H9 (cell line): ENCODE results near the gene GFI1B. TPM values are rescaled to one million over a fixed set of nuclear protein-coding genes. Genes with fewer than 3 reads are reported as not detected.
A peak's percentile ranks its signal among the peaks of the same experiment; 100 is the strongest.

Experiments used
- DNase-seq: peaks from one replicate; pipeline ENCODE4 v3.0.0-alpha.2; 2017
- H2AFZ ChIP-seq: one replicate; pipeline ENCODE4 v1.6.1; 2013; ENCODE audit warnings: mild to moderate bottlenecking, low read length, control low read depth, moderate library complexity
- H2AK5ac ChIP-seq: 2 replicates; pipeline ENCODE4 v1.6.1; 2013; ENCODE audit warnings: low read length, control low read depth, mixed read lengths; ENCODE audit not compliant: insufficient read length
- H2BK120ac ChIP-seq: one replicate; pipeline ENCODE4 v1.6.1; 2013; ENCODE audit warnings: low read depth, mild to moderate bottlenecking, low read length, control low read depth, inconsistent platforms; ENCODE audit not compliant: poor library complexity, severe bottlenecking
- H2BK12ac ChIP-seq: 2 replicates; pipeline ENCODE4 v1.6.1; 2013; ENCODE audit warnings: low read length, control low read depth, mixed read lengths, low read depth; ENCODE audit not compliant: insufficient read length
- H2BK15ac ChIP-seq: 2 replicates; pipeline ENCODE4 v1.6.1; 2013; ENCODE audit warnings: low read depth, low read length, control low read depth
- H2BK20ac ChIP-seq: one replicate; pipeline ENCODE4 v1.6.1; 2013; ENCODE audit warnings: low read depth, mild to moderate bottlenecking, low read length, control low read depth, inconsistent platforms; ENCODE audit not compliant: poor library complexity, severe bottlenecking
- H2BK5ac ChIP-seq: 2 replicates; pipeline ENCODE4 v1.6.1; 2013; ENCODE audit warnings: low read length, control low read depth, mixed read lengths; ENCODE audit not compliant: insufficient read length
- H3K14ac ChIP-seq: 2 replicates; pipeline ENCODE4 v1.6.1; 2013; ENCODE audit warnings: low read length, control low read depth; ENCODE audit not compliant: insufficient read depth
- H3K18ac ChIP-seq: 2 replicates; pipeline ENCODE4 v1.6.1; 2013; ENCODE audit warnings: low read depth, mild to moderate bottlenecking, mixed read lengths, low read length, control low read depth; ENCODE audit not compliant: insufficient read length
- H3K23ac ChIP-seq: 2 replicates; pipeline ENCODE4 v1.6.1; 2013; ENCODE audit warnings: low read length, control low read depth, mixed read lengths, low read depth; ENCODE audit not compliant: insufficient read length
- H3K23me2 ChIP-seq: 2 replicates; pipeline ENCODE4 v1.6.1; 2013; ENCODE audit warnings: low read depth, mild to moderate bottlenecking, mixed read lengths, low read length, control low read depth; ENCODE audit not compliant: insufficient read length, poor library complexity, severe bottlenecking
- H3K27ac ChIP-seq: 2 replicates; pipeline ENCODE4 v1.5.1; 2013; ENCODE audit warnings: low read length, control low read depth, mixed read lengths, low read depth; ENCODE audit not compliant: insufficient read length
- H3K27me3 ChIP-seq: 2 replicates; pipeline ENCODE4 v1.6.1; 2013; ENCODE audit warnings: low read length, control low read depth, inconsistent platforms; ENCODE audit not compliant: insufficient read depth
- H3K4ac ChIP-seq: 2 replicates; pipeline ENCODE4 v1.6.1; 2013; ENCODE audit warnings: low read depth, mild to moderate bottlenecking, control low read depth, inconsistent platforms, low read length, moderate library complexity
- H3K4me1 ChIP-seq: 2 replicates; pipeline ENCODE4 v1.6.1; 2013; ENCODE audit warnings: low read length, control low read depth, inconsistent platforms; ENCODE audit not compliant: insufficient read depth
- H3K4me2 ChIP-seq: 2 replicates; pipeline ENCODE4 v1.6.1; 2013; ENCODE audit warnings: low read length, control low read depth, mixed read lengths; ENCODE audit not compliant: insufficient read length, insufficient read depth
- H3K56ac ChIP-seq: 2 replicates; pipeline ENCODE4 v1.6.1; 2013; ENCODE audit warnings: low read depth, mild to moderate bottlenecking, mixed read lengths, low read length, control low read depth; ENCODE audit not compliant: insufficient read length
- H3K79me1 ChIP-seq: 2 replicates; pipeline ENCODE4 v1.6.1; 2013; ENCODE audit warnings: low read depth, mild to moderate bottlenecking, moderate library complexity, low read length, control low read depth, inconsistent platforms; ENCODE audit not compliant: insufficient read depth, poor library complexity, severe bottlenecking
- H3K79me2 ChIP-seq: 2 replicates; pipeline ENCODE4 v1.6.1; 2013; ENCODE audit warnings: low read length, control low read depth, inconsistent platforms; ENCODE audit not compliant: insufficient read depth
- H3K9ac ChIP-seq: 2 replicates; pipeline ENCODE4 v1.6.1; 2013; ENCODE audit warnings: low read length, control low read depth, mixed read lengths; ENCODE audit not compliant: insufficient read length; ENCODE audit errors: extremely low read depth
- H3K9me3 ChIP-seq: one replicate; pipeline ENCODE4 v1.6.1; 2013; ENCODE audit warnings: low read depth, low read length, inconsistent platforms; ENCODE audit not compliant: control insufficient read depth
- H3T11ph ChIP-seq: one replicate; pipeline ENCODE4 v1.6.1; 2013; ENCODE audit warnings: mild to moderate bottlenecking, low read length, control low read depth, inconsistent platforms
- H4K20me1 ChIP-seq: one replicate; pipeline ENCODE4 v1.6.1; 2013; ENCODE audit not compliant: control insufficient read depth, insufficient read length, insufficient read depth
- H4K5ac ChIP-seq: 2 replicates; pipeline ENCODE4 v1.6.1; 2013; ENCODE audit warnings: low read depth, mild to moderate bottlenecking, mixed read lengths, low read length, control low read depth; ENCODE audit not compliant: insufficient read length
- H4K8ac ChIP-seq: replicated peaks from 2 replicates; pipeline ENCODE4 v1.6.1; 2013; ENCODE audit warnings: low read length, control low read depth, mixed read lengths, low read depth; ENCODE audit not compliant: insufficient read length
- H4K91ac ChIP-seq: 2 replicates; pipeline ENCODE4 v1.6.1; 2013; ENCODE audit warnings: low read depth, mild to moderate bottlenecking, moderate library complexity, mixed read lengths, low read length, control low read depth; ENCODE audit not compliant: insufficient read length
- H3K27ac Mint-ChIP-seq, 3 experiments: 2 replicates in 2 of 3; 3 replicates in 1 of 3; pipeline ENCODE4 v1.8.0; 2020 to 2021; ENCODE audit warnings: mixed read lengths in 3 of 3, mild to moderate bottlenecking in 1 of 3, moderate library complexity in 1 of 3
- H3K27me3 Mint-ChIP-seq: 2 replicates; pipeline ENCODE4 v1.8.0; 2021; ENCODE audit warnings: low read depth, mild to moderate bottlenecking, moderate library complexity, mixed read lengths
- H3K36me3 Mint-ChIP-seq, 3 experiments: 2 replicates in 2 of 3; 3 replicates in 1 of 3; pipeline ENCODE4 v1.8.0; 2020 to 2021; ENCODE audit warnings: low read depth in 3 of 3, mixed read lengths in 3 of 3; ENCODE audit not compliant: insufficient read depth in 1 of 3
- H3K4me1 Mint-ChIP-seq, 2 experiments: 2 replicates each; pipeline ENCODE4 v1.8.0; 2020; ENCODE audit warnings: mixed read lengths in 2 of 2
- H3K4me3 Mint-ChIP-seq, 2 experiments: 2 replicates in 1 of 2; 3 replicates in 1 of 2; pipeline ENCODE4 v1.8.0; 2020 to 2021; ENCODE audit warnings: mild to moderate bottlenecking in 2 of 2, mixed read lengths in 2 of 2, moderate library complexity in 1 of 2
- H3K9me3 Mint-ChIP-seq, 2 experiments: 2 replicates in 1 of 2; 3 replicates in 1 of 2; pipeline ENCODE4 v1.8.0; 2020; ENCODE audit warnings: mild to moderate bottlenecking in 2 of 2, mixed read lengths in 2 of 2, moderate library complexity in 1 of 2
- CTCF ChIP-seq: fragments of 200-600 bp; sonication (generic); conservative IDR thresholded peaks from 3 replicates; pipeline ENCODE4 v1.8.0; 2021; ENCODE audit warnings: antibody characterized with exemption, mild to moderate bottlenecking
- WGBS: extraction: QIAGEN DNeasy Blood & Tissue Kit; methylation state at CpG from one replicate; pipeline ENCODE4 v1.1.7; 2013; ENCODE audit warnings: missing lambda C conversion rate, low lambda C conversion rate, mixed read lengths; ENCODE audit not compliant: insufficient read length; ENCODE audit errors: extremely low coverage; 5-methylcytosine and 5-hydroxymethylcytosine counted together
- total RNA-seq: library from RNA; stranded (reverse); gene quantifications from 2 replicates; pipeline ENCODE4 v1.2.1, GENCODE V29; 2021

The GFI1B gene
- total RNA-seq, 1 experiment from 2014 or later: not detected

DNA sequence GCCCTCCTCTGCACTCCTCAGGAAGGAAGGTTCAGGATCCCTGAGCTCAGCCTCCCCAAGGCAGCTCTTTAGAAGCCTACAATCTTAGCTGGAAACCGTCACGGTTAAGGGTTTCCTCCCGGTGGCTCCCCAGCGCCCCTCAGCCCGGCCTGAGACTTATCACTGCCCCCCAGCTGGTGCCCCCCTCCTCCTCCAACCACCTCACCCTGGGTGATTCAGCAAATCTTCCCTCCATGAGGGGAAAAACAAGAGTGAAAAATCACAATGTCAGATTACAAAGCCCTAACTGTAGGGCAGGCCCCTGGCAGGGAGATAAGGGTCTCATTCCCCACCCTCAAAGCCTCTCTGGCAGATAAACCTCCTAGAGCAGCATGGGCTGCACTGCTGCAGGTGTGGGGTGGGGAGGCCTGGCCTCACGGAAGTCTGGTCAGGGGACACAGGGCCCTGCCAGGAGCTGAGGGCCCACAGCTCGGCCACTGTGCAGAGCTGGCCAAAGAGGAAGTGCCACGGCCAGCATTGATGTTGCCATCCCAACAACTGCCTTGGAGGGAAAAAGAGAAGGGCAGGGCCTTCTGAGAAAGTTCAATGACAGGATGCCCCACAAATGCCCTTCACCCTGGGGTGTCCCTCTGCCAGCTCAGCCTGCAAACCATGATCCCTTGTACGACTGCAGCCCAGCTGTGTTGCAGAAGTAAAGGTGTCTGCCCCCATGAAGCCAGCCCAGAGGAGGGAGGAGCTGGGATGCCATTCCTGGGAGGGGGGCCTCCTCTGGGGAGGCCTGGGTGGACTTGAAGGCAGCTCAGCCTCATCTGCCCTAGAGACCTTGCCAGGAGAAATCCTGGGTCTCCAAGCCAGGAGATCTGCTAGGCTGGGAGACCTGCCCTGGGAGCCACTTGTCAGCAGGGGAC, 25.9 kb downstream of the GFI1B start:
- Mint-ChIP-seq H3K36me3 (no peaks in the 10 kb centered on the region; a peak in 1 of 7 replicates), H3K4me1 (peaks cover 36 to 45% of the 10 kb centered on the region in 2 experiments), H3K27ac (peak overlapping the region in 1 of 3 experiments; percentile 59; a peak in 1 of 7 replicates), H3K27me3 (peaks cover 100% of the 10 kb centered on the region), H3K4me3 (peak overlapping the region in 1 of 2 experiments; percentile 48; a peak in 2 of 5 replicates), H3K9me3 (peaks cover 4% of the 10 kb centered on the region in 2 experiments; a peak in 4 of 5 replicates)
- no peak for DNase-seq
- Histone ChIP-seq H3K14ac (no peak overlapping the region), H2BK120ac (no peak overlapping the region), H3K56ac (no peak overlapping the region), H3K23ac (no peak overlapping the region), H2BK12ac (no peak overlapping the region), H2AFZ (no peak overlapping the region), H3K4me1 (peaks cover 3% of the 10 kb centered on the region; the same call in 1 of the 2 replicates), H3K79me1 (no peaks in the 10 kb centered on the region), H3K79me2 (no peaks in the 10 kb centered on the region), H2BK5ac (no peak overlapping the region), H2BK15ac (no peak overlapping the region), H3K27me3 (peaks cover 13% of the 10 kb centered on the region; the same call in 1 of the 2 replicates), H3K4ac (no peak overlapping the region), H3K23me2 (no peaks in the 10 kb centered on the region), H2AK5ac (no peak overlapping the region), H3T11ph (no peak overlapping the region), H4K20me1 (no peaks in the 10 kb centered on the region), H3K4me2 (no peak overlapping the region), H3K27ac (no peak overlapping the region), H3K18ac (no peak overlapping the region), H4K8ac (no peak overlapping the region), H2BK20ac (no peak overlapping the region), H4K91ac (no peak overlapping the region), H4K5ac (no peak overlapping the region), H3K9ac (no peak overlapping the region), H3K9me3 (no peaks in the 10 kb centered on the region)
- no peak for TF ChIP-seq CTCF
- WGBS: no CpG with 5 or more reads among the region's 9 CpGs
